Calu3 (cell line): ENCODE results near the gene ASB2. TPM values are rescaled to one million over a fixed set of nuclear protein-coding genes. Genes with fewer than 3 reads are reported as not detected.

Source experiments
- BruUV-seq: library from RNA; stranded (reverse); fragments of 400-500 nt; replicated peaks from 2 replicates; lab custom pipeline; 2021; lab: Mats Ljungman, UMichigan
- CTCF ChIA-PET: fragments of 300-600 bp; sonication (Branson Sonifier 250); formaldehyde crosslinking; loops from one replicate; lab custom pipeline; 2022; ENCODE audit warnings: antibody characterized with exemption; lab: Charles Lee
- DNase-seq: peaks from one replicate; pipeline ENCODE4 v3.0.0; 2022
- H3K27ac Mint-ChIP-seq: one replicate; pipeline ENCODE4 v1.8.0; 2022; ENCODE audit warnings: mixed read lengths; ENCODE audit not compliant: unreplicated experiment
- H3K27me3 Mint-ChIP-seq: one replicate; pipeline ENCODE4 v1.8.0; 2022; ENCODE audit warnings: mixed read lengths; ENCODE audit not compliant: unreplicated experiment
- H3K36me3 Mint-ChIP-seq: one replicate; pipeline ENCODE4 v1.8.0; 2022; ENCODE audit warnings: mild to moderate bottlenecking, moderate library complexity, mixed read lengths; ENCODE audit not compliant: insufficient read depth, unreplicated experiment
- H3K4me1 Mint-ChIP-seq: one replicate; pipeline ENCODE4 v1.8.0; 2022; ENCODE audit warnings: mild to moderate bottlenecking, low read depth, mixed read lengths; ENCODE audit not compliant: unreplicated experiment
- H3K4me3 Mint-ChIP-seq: one replicate; pipeline ENCODE4 v1.8.0; 2022; ENCODE audit warnings: mild to moderate bottlenecking, low read depth, moderate library complexity, mixed read lengths; ENCODE audit not compliant: unreplicated experiment
- H3K9me3 Mint-ChIP-seq: one replicate; pipeline ENCODE4 v1.8.0; 2022; ENCODE audit warnings: low read depth, mixed read lengths; ENCODE audit not compliant: unreplicated experiment
- intact Hi-C: fragments of 100-400 bp; cut with micrococcal nuclease; formaldehyde crosslinking; loops from one replicate; pipeline ENCODE4 v1.10.0; 2022; ENCODE audit not compliant: unreplicated experiment
- total RNA-seq: library from RNA; stranded (reverse); gene quantifications from 2 replicates; pipeline ENCODE4 v1.2.3, GENCODE V29; 2022
- TF ChIP-seq, protein P1 (sequence below): fragments of 200-600 bp; IDR thresholded peaks from one replicate; pipeline ENCODE4 v1.8.0; 2022; ENCODE audit warnings: antibody characterized with exemption; ENCODE audit not compliant: unreplicated experiment

ASB2 gene
- total RNA-seq, 1 experiment from 2014 or later: 0.19 TPM

DNA sequence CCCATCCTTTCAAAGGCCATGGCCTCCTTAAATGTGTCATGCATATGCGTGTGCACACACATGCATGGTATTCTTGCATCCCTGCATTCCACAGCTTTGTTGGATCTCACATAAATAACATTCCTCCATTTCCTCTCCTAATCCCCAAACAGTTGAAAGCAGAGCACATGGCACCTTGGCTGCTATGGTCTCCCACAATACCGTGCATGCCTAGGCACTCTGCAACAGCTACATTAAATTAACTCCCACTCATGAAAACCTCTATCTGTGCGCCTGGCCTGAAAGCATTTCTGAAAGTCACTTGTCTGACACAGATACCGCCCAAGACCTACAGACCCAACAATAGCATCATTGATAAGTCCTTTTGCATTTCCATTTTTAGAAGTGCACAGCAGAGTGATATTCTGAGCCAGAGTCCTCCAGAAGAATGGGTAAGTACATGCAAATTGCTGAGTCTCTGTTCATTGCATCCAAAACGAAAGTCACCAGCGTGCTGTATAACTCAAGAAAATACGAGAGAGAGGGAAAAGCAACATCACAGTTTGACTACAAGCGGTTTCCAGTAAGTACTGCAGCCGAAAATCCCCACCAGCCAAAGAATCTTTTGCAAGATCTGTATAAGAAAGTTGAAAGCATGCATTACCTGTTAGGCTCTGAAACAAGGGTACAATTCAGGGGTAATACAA, 436 bp downstream of the ASB2 start:
- no TSS peak for BruUV-seq
- Mint-ChIP-seq H3K27ac (no peak overlapping the region), H3K4me1 (no peaks in the 10 kb centered on the region), H3K36me3 (no peaks in the 10 kb centered on the region), H3K4me3 (no peak overlapping the region), H3K27me3 (peaks cover 26% of the 10 kb centered on the region), H3K9me3 (no peaks in the 10 kb centered on the region)
- TF ChIP-seq, protein P1, sequence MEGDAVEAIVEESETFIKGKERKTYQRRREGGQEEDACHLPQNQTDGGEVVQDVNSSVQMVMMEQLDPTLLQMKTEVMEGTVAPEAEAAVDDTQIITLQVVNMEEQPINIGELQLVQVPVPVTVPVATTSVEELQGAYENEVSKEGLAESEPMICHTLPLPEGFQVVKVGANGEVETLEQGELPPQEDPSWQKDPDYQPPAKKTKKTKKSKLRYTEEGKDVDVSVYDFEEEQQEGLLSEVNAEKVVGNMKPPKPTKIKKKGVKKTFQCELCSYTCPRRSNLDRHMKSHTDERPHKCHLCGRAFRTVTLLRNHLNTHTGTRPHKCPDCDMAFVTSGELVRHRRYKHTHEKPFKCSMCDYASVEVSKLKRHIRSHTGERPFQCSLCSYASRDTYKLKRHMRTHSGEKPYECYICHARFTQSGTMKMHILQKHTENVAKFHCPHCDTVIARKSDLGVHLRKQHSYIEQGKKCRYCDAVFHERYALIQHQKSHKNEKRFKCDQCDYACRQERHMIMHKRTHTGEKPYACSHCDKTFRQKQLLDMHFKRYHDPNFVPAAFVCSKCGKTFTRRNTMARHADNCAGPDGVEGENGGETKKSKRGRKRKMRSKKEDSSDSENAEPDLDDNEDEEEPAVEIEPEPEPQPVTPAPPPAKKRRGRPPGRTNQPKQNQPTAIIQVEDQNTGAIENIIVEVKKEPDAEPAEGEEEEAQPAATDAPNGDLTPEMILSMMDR: no peak
- CTCF ChIA-PET: no interaction called here
- intact Hi-C loops: no loop called here
- no peak for DNase-seq

DNA sequence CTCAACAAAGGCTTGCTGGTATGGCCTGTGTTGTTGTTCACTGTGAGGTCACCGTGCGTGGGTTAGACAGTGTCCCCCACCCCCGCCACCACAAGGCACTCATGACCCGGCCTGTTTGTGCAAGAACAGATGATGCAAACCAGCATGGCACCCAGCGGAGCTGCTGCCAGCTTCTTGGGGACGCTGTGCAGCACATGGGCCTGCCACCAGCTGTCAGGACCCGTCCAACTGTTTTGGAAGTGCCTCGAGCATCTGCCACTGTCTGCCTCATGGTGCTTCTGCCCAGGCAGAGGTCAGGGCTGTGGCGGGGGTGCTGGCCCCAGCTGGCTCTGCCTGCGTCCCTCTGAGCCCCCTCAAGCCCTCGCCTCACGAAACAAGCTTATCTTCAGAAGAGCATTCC, 1.5 kb downstream of the ASB2 start:
- TF ChIP-seq, protein P1: no peak
- DNase-seq: no peak
- Mint-ChIP-seq H3K4me3 (no peak overlapping the region), H3K4me1 (no peaks in the 10 kb centered on the region), H3K9me3 (no peaks in the 10 kb centered on the region), H3K27ac (no peak overlapping the region), H3K36me3 (no peaks in the 10 kb centered on the region), H3K27me3 (peaks cover 26% of the 10 kb centered on the region)
- CTCF ChIA-PET: no interaction called here
- BruUV-seq: no TSS peak
- intact Hi-C loops: no loop called here

DNA sequence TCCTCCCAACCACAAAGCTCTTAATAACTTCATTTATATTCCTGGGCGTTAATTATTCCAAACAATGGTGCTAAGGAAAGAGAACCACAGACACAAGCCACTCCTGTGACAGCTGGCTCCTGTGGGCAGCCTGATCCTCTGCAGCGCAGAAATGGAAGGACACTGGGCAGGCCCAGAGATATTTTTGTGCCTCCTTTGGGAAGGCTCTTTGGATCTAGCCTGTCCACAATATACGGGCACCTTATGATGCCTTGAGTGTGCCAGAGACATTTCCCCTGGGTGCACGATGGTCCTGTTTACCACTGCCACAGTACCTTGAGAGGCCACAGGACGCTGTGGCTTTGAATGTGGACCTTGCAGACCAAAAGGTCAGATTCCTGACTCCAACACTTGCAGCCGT, 2.1 kb downstream of the ASB2 start:
- TF ChIP-seq, protein P1: no peak
- no peak for DNase-seq
- CTCF ChIA-PET: no interaction called here
- H3K9me3 Mint-ChIP-seq: no peaks in the 10 kb centered on the region
- no TSS peak for BruUV-seq
- H3K4me3 Mint-ChIP-seq: no peak overlapping the region
- intact Hi-C loops: no loop called here
- no peaks in the 10 kb centered on the region for H3K36me3 Mint-ChIP-seq
- H3K27me3 Mint-ChIP-seq: peaks cover 26% of the 10 kb centered on the region
- no peak overlapping the region for H3K27ac Mint-ChIP-seq
- H3K4me1 Mint-ChIP-seq: no peaks in the 10 kb centered on the region

DNA sequence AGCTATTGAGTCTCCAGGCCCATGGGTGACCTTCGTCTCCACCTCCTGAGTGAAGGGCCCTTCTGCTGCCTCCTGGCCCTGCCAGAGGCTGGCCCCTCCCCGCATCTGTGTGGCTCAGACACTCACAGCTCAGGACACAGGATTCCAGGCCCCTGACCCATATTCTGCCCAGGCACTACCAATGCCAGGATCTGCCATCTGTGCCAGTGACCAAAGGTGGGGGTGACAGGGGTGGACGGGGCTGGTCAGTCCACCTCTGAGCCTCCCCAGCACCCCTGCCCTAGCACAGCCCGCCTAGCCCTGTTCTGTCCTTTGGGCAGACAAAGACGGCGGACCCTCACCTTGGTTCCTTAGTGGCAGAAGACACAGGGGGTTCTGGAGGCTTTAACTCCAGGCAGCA, 2.8 kb downstream of the ASB2 start:
- Mint-ChIP-seq H3K9me3 (no peaks in the 10 kb centered on the region), H3K36me3 (no peaks in the 10 kb centered on the region), H3K4me1 (no peaks in the 10 kb centered on the region), H3K4me3 (no peak overlapping the region), H3K27me3 (peaks cover 26% of the 10 kb centered on the region), H3K27ac (no peak overlapping the region)
- TF ChIP-seq, protein P1: no peak
- intact Hi-C loops: no loop called here
- CTCF ChIA-PET: interaction anchor here (3.8 kb wide), 1 partner anchor 34 kb away, joined by 51 read pairs; no protein-coding TSS in a partner anchor
- no peak for DNase-seq
- no TSS peak for BruUV-seq
